CD14-positive monocyte (primary cell): ENCODE measurements around the gene MAP3K1. TPM values are rescaled to one million over a fixed set of nuclear protein-coding genes. Genes with fewer than 3 reads are reported as not detected.

Source experiments
- DNase-seq, 3 donors: peaks; one replicate each; pipeline ENCODE4 v3.0.0-alpha.2; 2011 to 2022
- H2AFZ ChIP-seq: 2 replicates; pipeline ENCODE4 v1.6.0; 2012; ENCODE audit warnings: mild to moderate bottlenecking, low read depth, low read length, inconsistent platforms; ENCODE audit not compliant: insufficient read depth, poor library complexity, severe bottlenecking
- H3K27ac ChIP-seq, 2 donors: 1 replicate in 1 of 2; 2 replicates in 1 of 2; pipeline ENCODE4 v1.5.1; 2012 to 2013; ENCODE audit warnings: low read length in 2 of 2, control low read depth in 1 of 2, inconsistent platforms in 1 of 2, low read depth in 1 of 2, mild to moderate bottlenecking in 1 of 2
- H3K27me3 ChIP-seq, 2 donors: one replicate each; pipeline versions ENCODE4 v1.6.0 to v1.6.1; 2011 to 2013; ENCODE audit warnings: low read length in 2 of 2; ENCODE audit not compliant: control insufficient read depth in 2 of 2, insufficient read depth in 2 of 2
- H3K36me3 ChIP-seq, 2 donors: replicated peaks in 1 of 2; 1 replicate in 1 of 2; 2 replicates in 1 of 2; pipeline versions ENCODE4 v1.5.1 to v1.6.1; 2012 to 2013; ENCODE audit warnings: low read length in 2 of 2, control low read depth in 1 of 2, inconsistent platforms in 1 of 2, mild to moderate bottlenecking in 1 of 2; ENCODE audit not compliant: insufficient read depth in 2 of 2, control insufficient read depth in 1 of 2
- H3K4me1 ChIP-seq, 2 donors: 1 replicate in 1 of 2; 2 replicates in 1 of 2; pipeline versions ENCODE4 v1.5.1 to v1.6.1; 2012 to 2013; ENCODE audit warnings: low read length in 2 of 2, control low read depth in 1 of 2, inconsistent platforms in 1 of 2, mild to moderate bottlenecking in 1 of 2, moderate library complexity in 1 of 2; ENCODE audit not compliant: insufficient read depth in 2 of 2, control insufficient read depth in 1 of 2
- H3K4me2 ChIP-seq: replicated peaks from 2 replicates; pipeline ENCODE3; 2012; ENCODE audit warnings: low read length, moderate library complexity, mild to moderate bottlenecking; ENCODE audit not compliant: poor library complexity, severe bottlenecking; ENCODE audit errors: extremely low read depth
- H3K4me3 ChIP-seq, 3 experiments: fragments of 200-600 bp in 1 of 3; sonication (generic) in 1 of 3; replicated peaks in 1 of 3; 1 replicate in 2 of 3; 2 replicates in 1 of 3; pipeline ENCODE4 v1.5.1; 2011 to 2013; ENCODE audit warnings: low read length in 3 of 3, mild to moderate bottlenecking in 3 of 3, control low read depth in 2 of 3, low read depth in 2 of 3, inconsistent platforms in 1 of 3, moderate library complexity in 1 of 3
- H3K79me2 ChIP-seq: 2 replicates; pipeline ENCODE4 v1.6.0; 2012; ENCODE audit warnings: mild to moderate bottlenecking, control low read depth, inconsistent platforms, low read length, moderate library complexity; ENCODE audit not compliant: insufficient read depth
- H3K9ac ChIP-seq: 2 replicates; pipeline ENCODE4 v1.6.0; 2017; ENCODE audit warnings: low read length, mild to moderate bottlenecking; ENCODE audit not compliant: insufficient read depth, poor library complexity, severe bottlenecking
- H3K9me3 ChIP-seq, 2 donors: replicated peaks in 1 of 2; 1 replicate in 1 of 2; 2 replicates in 1 of 2; pipeline versions ENCODE4 v1.5.1 to v1.6.1; 2012 to 2013; ENCODE audit warnings: low read length in 2 of 2, control low read depth in 1 of 2; ENCODE audit not compliant: control insufficient read depth in 1 of 2, insufficient read depth in 1 of 2
- H4K20me1 ChIP-seq: 2 replicates; pipeline ENCODE4 v1.6.0; 2012; ENCODE audit warnings: mild to moderate bottlenecking, low read length, control low read depth, moderate library complexity; ENCODE audit not compliant: insufficient read depth
- H3K27ac Mint-ChIP-seq, 7 donors: one replicate each; pipeline ENCODE4 v1.8.0; 2020; ENCODE audit warnings: mild to moderate bottlenecking in 7 of 7, mixed read lengths in 7 of 7, moderate library complexity in 6 of 7, inconsistent platforms in 2 of 7
- H3K27me3 Mint-ChIP-seq, 3 donors: one replicate each; pipeline ENCODE4 v1.8.0; 2021 to 2022; ENCODE audit warnings: low read depth in 3 of 3, mild to moderate bottlenecking in 3 of 3, mixed read lengths in 3 of 3, moderate library complexity in 3 of 3, inconsistent platforms in 1 of 3
- H3K36me3 Mint-ChIP-seq, 2 donors: one replicate each; pipeline ENCODE4 v1.8.0; 2020; ENCODE audit warnings: mixed read lengths in 2 of 2, inconsistent platforms in 1 of 2, mild to moderate bottlenecking in 1 of 2
- H3K4me1 Mint-ChIP-seq: one replicate; pipeline ENCODE4 v1.8.0; 2020; ENCODE audit warnings: mild to moderate bottlenecking, mixed read lengths
- H3K4me3 Mint-ChIP-seq, 2 donors: one replicate each; pipeline ENCODE4 v1.8.0; 2020; ENCODE audit warnings: mild to moderate bottlenecking in 2 of 2, mixed read lengths in 2 of 2, moderate library complexity in 1 of 2
- H3K9me3 Mint-ChIP-seq, 7 donors: one replicate each; pipeline ENCODE4 v1.8.0; 2020 to 2022; ENCODE audit warnings: mixed read lengths in 7 of 7, mild to moderate bottlenecking in 6 of 7, moderate library complexity in 6 of 7, inconsistent platforms in 2 of 7
- CTCF ChIP-seq: fragments of 200-600 bp; IDR thresholded peaks from one replicate; pipeline ENCODE4 v1.8.0; 2022; ENCODE audit warnings: antibody characterized with exemption, mild to moderate bottlenecking
- WGBS: methylation state at CpG from one replicate; pipeline ENCODE4 v1.1.5; 2013; ENCODE audit warnings: missing lambda C conversion rate; ENCODE audit not compliant: insufficient coverage; 5-methylcytosine and 5-hydroxymethylcytosine counted together
- intact Hi-C, 2 donors: fragments of 100-400 bp; cut with micrococcal nuclease; formaldehyde crosslinking; loops; one replicate each; pipeline versions ENCODE4 v1.15.0 to v1.15.1; 2023
- polyA plus RNA-seq, 3 donors: library from polyadenylated mRNA; depleted of rRNA in 1 of 3; unstranded in 2 of 3; stranded (reverse) in 1 of 3; fragments of 300-500 nt in 2 of 3; fragments of >200 nt in 1 of 3; fragmentation: Illumina TruSeq in 2 of 3; gene quantifications; 1 replicate in 2 of 3; 2 replicates in 1 of 3; pipeline ENCODE4 v1.2.3, GENCODE V29; 2012 to 2021

MAP3K1 gene
- polyA plus RNA-seq, 3 donors: 44.7 to 62.1 (median 45.6) TPM

DNA sequence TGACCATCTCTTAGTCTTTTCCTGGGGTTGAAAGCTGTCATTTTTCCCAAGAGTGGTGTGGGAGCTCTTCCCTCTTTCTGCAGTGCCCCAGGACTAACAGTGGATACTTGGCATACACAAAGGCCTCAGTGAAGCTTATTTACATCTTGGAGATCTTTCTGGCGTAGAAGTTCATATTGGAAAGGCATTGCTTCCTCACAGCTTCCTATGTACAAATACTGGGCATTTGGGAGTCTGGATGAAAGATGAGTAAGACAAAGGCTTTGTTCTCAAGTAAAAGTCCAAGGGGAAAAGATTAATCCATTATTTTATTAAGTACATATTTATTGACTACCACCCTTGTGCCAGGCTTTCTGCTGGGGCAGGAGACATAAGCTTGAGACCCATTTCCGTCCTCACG, 22.0 kb downstream of the MAP3K1 start:
- H3K27me3 ChIP-seq: no peaks in the 10 kb centered on the region
- H3K36me3 Mint-ChIP-seq: peaks cover 12 to 25% of the 10 kb centered on the region in 2 donors
- H3K9me3 ChIP-seq: no peaks in the 10 kb centered on the region
- intact Hi-C loops: loop anchor here (5.0 kb wide), 2 partner anchors 420 to 565 kb away; no protein-coding TSS in a partner anchor
- H3K4me1 Mint-ChIP-seq: peaks cover 89% of the 10 kb centered on the region
- H3K4me2 ChIP-seq: peak overlapping the region; percentile 61
- H3K27ac Mint-ChIP-seq: peak overlapping the region; percentile 78 to 88 (median 87)
- WGBS: 86% methylated on average over 2 of the region's 3 CpGs
- H3K27me3 Mint-ChIP-seq: no peaks in the 10 kb centered on the region
- peaks cover 0 to 4% of the 10 kb centered on the region in 2 donors for H3K36me3 ChIP-seq
- no peak overlapping the region for H3K4me3 ChIP-seq
- H4K20me1 ChIP-seq: peaks cover 100% of the 10 kb centered on the region
- H3K9ac ChIP-seq: no peak overlapping the region
- TF ChIP-seq CTCF: no peak
- no peak overlapping the region for H2AFZ ChIP-seq
- no peaks in the 10 kb centered on the region for H3K9me3 Mint-ChIP-seq
- peak overlapping the region; percentile 15 to 77 for H3K27ac ChIP-seq
- peaks cover 63 to 80% of the 10 kb centered on the region in 2 donors for H3K4me1 ChIP-seq
- DNase-seq: peak in 1 of 3 donors; percentile 68
- no peak overlapping the region for H3K4me3 Mint-ChIP-seq
- H3K79me2 ChIP-seq: peaks cover 100% of the 10 kb centered on the region

- no peak overlapping the region for H3K9ac ChIP-seq
- H3K79me2 ChIP-seq: peaks cover 100% of the 10 kb centered on the region
- H3K9me3 Mint-ChIP-seq: no peaks in the 10 kb centered on the region
- peaks cover 63 to 76% of the 10 kb centered on the region in 2 donors for H3K4me1 ChIP-seq
- peak overlapping the region; percentile 61 for H3K4me2 ChIP-seq
- peak overlapping the region in 1 of 2 donors; percentile 4 for H3K4me3 Mint-ChIP-seq
- no peak for DNase-seq
- peak overlapping the region; percentile 15 to 77 for H3K27ac ChIP-seq
- peaks cover 90% of the 10 kb centered on the region for H3K4me1 Mint-ChIP-seq
- H3K9me3 ChIP-seq: no peaks in the 10 kb centered on the region
- H3K4me3 ChIP-seq: no peak overlapping the region
- no peak for TF ChIP-seq CTCF
- no peak overlapping the region for H2AFZ ChIP-seq
- H3K36me3 Mint-ChIP-seq: peaks cover 13 to 28% of the 10 kb centered on the region in 2 donors
- peaks cover 3 to 4% of the 10 kb centered on the region in 2 donors for H3K36me3 ChIP-seq
- peaks cover 100% of the 10 kb centered on the region for H4K20me1 ChIP-seq
- H3K27me3 Mint-ChIP-seq: no peaks in the 10 kb centered on the region
- no CpG with 5 or more reads among the region's 1 CpG for WGBS
- intact Hi-C loops: loop anchor here (2.0 to 5.0 kb wide), 3 partner anchors 421 to 567 kb away; no protein-coding TSS in a partner anchor
- peak overlapping the region; percentile 78 to 88 (median 87) for H3K27ac Mint-ChIP-seq
- no peaks in the 10 kb centered on the region for H3K27me3 ChIP-seq
Observed at GRCh38 chr5:56837956-56838355, 22.6 kb downstream of the MAP3K1 start.
